HG02588 (cell line): ENCODE data around the gene IDS.
A peak's percentile ranks its signal among the peaks of the same experiment; 100 is the strongest.
"Not testable (repeated sequence)": the region's sequence is repeated elsewhere in the genome, so short reads cannot be mapped to it uniquely, and the experiment has no call there.

Experiments
- ATAC-seq: cut with Tn5 transposase; IDR thresholded peaks from one replicate; pipeline ENCODE4 v1.9.1; 2021; ENCODE audit warnings: mild to moderate bottlenecking, moderate library complexity; ENCODE audit not compliant: unreplicated experiment

The IDS gene

DNA sequence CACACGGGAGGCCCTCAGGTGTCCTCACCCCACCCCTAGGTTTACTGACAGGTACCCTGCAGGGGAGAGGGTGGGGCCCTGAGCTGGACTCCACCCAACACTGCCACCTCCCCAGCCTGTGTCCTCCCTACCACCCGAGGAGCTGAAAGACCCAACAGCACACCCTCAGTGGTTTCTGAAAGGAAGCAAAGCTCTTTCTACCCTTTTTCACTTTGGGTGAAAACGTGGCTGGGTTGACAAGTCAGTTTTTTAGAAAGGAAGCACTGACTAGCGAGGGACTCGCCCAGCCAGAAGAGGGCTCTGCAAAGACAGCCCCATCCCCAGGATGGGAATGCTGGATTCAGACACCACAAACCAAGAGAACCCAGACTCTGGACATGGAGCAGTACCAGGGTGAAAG, 2.2 kb downstream of the IDS start:
- not testable (repeated sequence) for ATAC-seq

DNA sequence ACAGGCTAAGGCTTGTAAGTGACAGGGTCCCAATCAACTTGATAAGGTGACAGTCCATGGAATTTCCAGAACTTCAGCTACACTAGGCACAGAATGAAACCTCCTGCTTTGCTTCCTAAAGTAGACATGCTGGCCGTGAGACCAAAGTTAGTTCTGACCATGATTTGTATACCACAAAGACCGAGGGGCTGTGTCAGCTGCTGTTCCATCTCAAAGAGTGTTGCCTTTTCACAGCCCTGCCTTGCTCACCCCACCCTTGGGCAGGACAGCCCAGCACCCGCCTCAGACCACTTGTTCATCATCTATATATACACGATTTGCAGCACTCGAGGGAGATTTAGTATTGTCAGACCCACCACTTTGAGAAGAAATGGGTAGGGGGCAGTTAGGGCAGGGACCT, 5.3 kb downstream of the IDS start:
- no peak for ATAC-seq

DNA sequence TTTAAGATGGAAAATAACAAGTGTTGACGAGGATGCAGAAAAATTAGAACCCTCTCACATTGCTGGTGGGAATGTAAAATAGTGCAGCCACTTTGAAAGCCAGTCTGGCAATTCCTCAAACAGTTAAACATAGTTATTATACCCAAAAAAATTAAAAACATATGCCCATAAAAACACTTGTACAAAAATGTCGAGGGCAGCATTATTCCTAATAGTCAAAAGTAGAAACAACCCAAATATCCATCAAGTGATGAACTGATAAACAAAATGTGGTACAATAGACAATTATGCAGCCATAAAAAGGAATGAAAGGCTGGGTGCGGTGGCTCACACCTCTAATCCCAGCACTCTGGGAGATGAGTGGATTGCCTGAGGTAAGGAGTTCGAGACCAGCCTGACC, 6.3 kb downstream of the IDS start:
- ATAC-seq, result no peak

DNA sequence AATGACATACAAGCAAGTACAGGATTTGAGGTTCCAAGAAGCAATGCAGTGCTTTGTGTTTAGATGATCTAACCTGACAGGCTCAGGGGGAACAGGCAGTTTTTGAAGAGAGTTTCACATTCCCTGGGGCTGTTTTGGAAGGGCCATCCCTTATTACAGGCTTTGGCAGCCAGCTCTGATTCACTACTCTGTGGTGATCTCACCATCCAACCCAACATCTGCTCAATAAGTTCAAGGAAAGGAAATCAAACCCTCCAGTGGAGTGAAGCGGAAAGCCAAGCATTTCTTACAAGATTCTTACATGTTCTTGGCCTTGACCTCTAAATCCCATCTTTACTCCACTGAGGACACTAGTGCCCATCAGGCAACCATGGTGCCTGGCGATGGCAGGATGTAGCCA, 7.5 kb downstream of the IDS start:
- ATAC-seq, result no peak

DNA sequence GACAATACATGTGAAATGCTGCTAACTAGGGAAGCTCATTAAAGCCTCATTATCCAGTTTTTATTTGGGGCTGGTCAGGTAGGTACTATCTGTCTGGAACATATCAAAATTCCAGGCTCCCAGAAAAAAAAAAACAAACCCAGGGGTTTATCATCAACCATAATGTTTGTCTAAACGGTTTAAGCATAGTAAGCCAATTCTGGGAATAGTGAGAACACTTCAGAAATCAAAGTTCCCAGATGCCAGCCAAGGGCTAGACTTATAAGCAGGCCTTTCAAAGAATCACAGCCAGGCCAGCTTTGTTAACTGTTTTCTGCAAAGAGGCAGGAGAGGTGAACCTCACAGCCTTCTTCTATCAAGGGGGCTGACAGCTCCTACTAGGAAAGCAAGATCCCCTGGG, 8.1 kb downstream of the IDS start:
- no peak for ATAC-seq

DNA sequence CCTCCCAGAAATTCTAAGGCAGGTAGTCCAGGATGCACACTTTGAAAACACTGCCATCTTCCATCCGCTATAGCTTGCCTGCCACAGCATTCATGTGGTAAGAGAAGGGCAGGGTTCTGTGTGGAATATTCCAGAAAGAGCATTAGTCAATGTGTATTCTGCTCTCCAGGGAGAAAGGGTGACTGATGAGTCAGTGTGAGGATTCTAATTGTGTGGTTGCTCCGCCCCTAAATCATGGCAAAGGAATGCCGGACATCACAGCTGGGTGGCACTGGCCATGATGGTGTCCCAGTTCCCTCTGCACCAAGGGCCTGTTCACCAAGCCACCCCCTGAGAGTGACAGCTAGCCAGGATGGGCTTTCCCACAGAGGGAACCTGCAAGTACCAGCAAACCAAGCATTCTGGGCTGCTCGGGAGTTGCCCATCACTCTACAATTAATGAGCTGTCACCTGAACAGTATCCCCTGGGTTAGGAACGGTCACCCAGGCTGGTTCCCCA, 9.5 kb downstream of the IDS start:
- ATAC-seq, result no peak

DNA sequence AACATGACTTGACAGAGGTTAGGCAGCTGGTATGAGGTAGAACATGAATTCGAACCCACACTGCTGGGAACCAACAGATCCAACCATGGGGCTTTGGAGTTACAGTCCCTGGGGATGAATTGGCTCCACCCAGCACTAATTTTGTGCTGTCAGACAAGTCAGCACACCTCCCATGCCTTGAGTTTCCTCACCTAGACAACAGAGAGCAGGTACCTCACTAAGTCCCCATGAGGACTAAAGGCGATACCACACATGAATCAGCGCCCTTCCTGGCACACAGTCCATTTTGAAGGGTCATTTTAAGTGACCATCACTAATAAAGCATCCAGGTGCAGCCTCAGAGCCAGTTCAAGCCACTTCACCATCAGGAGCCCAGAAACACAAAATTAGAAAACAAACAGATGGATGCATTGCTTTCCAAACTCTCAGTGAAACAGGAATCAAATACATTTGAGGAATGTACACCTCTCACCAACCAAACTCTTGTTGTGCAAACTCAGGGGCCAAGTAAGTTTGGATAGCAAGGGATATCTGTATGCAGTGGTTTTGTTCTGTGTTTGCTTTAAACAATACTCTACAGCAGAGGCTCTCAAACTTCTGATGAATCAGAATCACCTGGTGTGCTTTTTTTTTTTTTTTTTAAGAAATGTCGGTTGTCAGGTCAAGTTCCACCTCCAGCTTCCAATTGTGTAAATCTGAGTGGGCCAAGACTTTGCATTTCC, 10.1 kb downstream of the IDS start:
- no peak for ATAC-seq

DNA sequence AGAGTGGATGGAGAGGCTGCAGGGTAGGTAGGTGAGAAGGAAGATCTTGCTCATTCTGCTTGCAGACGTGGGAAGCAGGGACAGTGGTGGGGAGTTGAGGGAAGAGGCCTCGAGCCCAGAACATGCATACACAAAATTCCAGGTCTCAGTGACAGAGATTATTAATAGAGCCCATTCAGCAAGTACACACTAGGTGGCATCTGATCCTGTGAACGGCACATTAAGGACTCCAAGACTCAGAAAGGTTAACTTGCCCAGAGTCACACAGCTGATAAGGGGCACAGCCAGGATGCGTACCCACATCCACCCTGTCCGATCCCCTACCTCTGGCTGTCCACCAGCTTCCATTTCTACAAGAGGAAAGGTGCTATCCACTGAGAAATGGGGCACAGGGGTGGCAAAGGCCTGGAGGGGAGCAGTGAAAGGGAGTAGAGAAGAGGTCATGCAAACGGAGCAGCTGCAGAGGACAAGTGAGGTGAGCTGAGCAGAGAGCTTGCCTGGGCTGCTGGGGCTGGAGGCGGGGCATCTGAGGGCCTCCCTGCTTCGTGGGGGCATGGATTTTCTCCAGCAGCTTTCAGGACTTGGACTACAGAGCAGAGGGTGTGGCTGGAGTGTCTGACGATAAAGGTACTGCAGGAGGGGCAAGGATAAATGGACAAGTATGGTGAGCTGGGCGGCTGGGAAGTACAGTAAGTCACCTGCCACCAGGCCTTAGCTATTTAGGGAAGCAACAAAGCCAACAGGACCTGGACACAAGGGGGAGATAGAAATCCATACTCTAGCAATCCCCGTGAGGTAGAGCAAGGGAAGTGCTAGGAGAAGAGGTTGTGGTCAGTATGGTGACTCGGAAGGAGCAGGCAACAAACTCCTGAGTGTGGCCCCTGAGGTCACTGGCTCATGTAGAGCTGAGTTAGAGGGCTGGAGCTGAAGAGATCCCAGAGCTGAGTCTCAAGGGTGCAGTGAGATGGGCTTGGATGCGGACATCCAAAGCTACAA, 11.2 kb downstream of the IDS start:
- no peak for ATAC-seq

DNA sequence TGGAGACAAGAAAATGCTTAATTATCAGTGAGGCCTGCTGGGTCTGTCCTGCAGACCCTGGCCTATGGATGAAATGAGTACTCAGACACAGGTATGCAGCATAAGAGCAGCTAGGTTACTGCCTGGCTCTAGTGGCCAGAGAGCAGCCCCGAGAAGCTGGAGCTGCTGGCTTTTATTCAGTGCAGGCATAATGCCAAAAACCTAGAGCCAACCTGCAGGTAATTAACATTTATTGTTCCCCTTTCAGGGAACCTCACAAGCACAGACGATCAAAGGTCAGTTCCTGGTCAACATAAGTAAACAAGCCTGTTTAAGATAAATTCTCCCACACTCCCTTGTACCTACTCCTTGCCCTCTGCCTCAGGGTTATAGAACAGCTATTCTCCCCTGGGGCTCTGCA, 13.3 kb downstream of the IDS start:
- ATAC-seq, result no peak

DNA sequence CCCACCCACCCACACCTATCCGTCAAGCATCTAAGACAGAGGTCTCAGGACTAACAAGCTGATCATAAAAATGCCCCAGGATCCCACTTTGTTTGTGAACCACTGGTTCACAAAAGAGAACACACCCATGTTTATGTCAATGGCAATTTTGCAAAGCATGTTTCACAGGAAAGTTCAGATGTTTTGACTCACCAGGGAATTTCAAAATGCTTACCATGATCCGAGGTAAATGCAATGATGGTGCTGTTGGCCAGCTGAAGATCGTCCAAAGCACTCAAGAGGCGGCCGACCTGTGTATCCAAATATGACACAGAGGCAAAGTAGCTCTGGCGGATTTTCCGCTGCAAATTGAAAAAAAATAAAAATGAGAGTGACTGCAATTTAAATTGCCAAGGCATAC, 15.0 kb downstream of the IDS start:
- no peak for ATAC-seq

DNA sequence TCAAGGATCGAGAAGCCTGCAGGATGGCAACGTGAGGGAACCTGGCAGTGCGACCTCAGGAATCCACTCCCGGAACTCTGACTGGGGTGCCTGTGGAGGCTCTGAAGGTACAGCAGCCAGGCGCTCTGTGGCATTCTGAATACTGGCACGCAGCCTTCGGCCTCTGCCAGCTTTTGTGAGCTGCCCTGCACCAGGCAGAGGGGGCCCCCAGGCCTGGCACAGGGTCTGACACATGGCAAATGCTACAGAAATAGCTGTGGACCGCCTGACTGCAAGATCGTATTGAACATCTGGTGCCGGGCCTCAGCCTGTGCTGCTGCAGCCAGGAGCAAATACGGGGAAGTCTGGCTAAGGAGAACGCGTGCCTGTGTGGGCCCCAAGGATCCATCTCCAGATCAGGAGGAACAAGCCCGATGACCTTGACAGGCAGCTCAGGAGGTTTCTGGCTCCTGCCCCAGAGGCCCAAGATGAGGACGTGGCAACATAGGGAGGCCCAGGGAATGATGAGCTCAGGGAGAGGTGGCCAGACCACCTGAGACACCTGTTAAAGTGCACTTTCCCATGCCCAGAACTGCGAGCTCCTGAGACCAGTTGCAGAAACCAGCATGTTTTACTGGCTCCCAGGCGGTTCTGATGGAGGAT, 16.6 kb downstream of the IDS start:
- not testable (repeated sequence) for ATAC-seq

DNA sequence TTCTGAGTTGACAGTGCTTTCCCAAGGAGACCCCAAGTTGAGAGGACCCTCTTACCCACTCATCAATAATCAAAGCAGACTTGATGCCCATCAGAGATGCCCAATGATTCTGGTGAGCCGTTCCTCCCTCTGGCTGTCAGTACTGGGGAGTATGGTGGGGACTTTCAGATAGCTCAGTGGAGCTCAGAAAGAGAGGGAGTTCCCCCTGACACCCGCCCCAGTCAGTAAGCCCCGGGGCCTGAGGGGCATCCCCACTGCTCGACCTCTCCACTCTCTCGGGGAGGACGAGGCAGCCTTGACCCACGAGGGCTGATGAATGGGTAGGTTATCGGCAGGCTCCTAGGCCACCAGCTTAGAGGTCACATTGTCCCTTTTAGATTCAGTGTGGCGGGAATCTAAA, 17.1 kb downstream of the IDS start:
- ATAC-seq, result not testable (repeated sequence)

DNA sequence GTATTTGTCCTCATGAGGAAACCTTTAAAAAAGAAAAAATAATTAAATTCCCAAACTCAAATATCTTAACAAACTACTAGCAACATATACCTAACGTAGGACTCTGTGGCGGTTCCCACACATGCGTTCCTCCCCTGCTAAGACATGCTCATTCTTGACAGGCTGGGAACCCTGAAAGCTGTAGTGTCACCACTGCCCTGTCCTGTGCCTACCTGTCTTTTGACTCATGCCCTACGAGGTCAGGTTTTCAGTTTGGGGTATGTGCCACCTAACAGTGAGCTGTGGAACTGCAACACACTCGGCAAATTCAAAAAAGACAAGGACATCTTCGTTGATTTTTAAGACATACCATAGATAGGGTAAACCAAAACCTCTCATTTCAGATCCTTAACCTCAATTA, 17.8 kb downstream of the IDS start:
- ATAC-seq, result no peak

DNA sequence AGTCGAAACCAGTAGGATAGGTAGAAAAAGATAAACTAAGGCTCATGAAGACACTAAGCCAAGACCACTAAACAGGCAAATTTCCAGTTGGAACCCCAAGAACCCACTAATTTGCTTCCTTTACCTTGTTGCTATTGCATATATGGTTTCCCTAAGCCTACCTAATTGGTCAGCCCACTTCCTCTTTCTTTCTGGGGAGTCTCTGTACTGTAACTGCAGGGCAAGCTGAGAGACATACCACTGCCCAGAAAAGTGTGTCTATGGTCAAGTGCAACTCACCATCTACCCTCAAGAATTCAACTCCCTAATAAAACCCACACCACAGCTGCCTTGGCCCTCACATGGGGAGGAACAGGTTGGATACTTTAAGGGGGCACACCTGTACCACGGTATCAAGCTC, 28.6 kb downstream of the IDS start:
- no peak for ATAC-seq

DNA sequence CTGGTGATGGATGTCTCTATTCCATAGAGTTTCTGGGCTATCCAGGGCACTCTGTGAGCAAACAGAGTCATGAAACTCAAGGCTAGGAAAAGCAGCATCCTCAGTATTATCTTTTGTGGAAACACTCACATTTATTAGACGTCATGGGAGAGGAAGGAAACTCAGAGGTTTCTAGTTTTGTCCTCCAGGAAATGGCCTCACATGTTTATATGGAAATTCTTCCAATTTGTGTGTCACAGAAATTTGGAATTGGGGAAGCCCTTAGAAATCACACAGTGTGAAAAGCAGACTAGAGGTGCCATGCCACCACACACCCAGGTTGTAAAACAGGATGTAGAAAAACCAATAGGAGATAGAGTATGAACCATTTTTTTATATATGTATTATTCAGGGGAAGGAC, 31.1 kb downstream of the IDS start:
- ATAC-seq, result no peak

DNA sequence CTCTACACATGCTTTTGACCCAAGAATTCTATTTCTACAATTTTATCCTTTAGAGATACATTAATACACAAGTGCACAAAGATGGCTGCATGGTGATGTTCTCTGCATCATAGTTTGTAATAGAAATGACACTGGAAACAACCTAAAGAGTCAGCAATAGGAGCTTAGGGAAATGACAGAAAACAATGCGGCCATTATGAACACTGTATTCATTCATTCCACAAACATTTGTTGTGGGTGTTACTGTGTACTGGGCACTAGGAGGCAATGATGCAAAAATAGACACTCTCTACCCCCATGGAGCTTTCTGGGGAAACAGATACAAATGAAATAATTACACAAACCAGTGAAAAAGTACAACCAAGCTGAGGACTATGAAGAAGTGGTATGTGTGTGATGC, 32.0 kb downstream of the IDS start:
- no peak for ATAC-seq

DNA sequence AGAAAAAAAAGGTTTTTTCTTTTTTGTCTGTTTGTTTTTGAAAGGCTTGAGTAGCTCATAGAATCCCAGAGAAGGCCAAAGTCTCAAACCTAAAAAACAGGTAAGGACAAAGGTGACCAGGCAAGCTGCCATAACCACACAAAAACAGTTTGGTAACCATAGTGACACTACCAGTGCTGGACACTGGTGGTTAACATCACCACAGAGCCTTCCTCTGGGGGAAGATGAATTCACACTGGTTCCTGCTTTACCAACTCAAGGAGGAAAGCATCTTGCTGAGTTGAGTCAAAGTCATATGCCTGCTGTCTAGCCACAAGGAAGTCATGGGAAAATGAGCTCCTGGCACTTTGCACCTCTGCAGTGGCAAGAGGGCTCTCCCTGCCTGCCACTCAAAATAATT, 32.5 kb downstream of the IDS start:
- ATAC-seq, result no peak

DNA sequence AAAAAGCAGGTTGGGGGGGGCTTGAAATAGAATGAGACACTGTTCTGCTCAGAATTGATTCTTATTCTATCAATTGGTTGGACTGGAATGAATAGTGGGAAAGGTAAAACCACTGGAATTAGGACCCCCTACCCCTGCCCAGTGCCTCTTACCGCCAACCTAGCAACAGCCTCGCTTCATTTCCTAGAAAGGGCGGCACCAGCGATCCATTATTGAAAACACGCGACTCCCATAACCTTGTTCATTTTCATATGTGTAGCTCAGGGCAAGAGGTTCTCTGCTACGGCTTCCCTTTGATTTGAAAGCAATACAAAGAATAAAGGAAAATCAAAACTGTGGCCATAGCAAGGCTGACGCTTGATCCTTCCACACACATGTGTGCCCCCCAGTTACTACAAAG, 33.7 kb downstream of the IDS start:
- ATAC-seq, result no peak

DNA sequence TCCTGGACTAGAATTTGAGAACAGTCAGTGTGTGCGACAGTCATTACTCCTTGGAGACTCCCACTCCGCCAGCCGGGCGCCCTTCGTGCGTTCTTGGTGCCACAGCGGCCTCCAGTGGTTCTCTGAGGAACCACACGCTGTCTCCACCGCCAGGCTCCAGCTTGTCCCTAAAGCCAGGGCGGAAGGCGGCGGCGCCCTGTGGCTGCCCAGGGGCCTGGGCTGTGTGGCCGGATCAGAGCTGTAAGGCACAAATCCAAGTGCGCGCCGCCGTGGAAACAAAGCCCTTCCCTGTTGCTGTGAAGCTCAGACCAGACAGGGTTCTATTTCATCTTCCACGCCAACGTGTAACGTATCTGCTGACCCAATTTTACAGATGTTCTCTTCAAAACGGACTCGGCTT, 34.2 kb downstream of the IDS start:
- peak; percentile 89 for ATAC-seq

DNA sequence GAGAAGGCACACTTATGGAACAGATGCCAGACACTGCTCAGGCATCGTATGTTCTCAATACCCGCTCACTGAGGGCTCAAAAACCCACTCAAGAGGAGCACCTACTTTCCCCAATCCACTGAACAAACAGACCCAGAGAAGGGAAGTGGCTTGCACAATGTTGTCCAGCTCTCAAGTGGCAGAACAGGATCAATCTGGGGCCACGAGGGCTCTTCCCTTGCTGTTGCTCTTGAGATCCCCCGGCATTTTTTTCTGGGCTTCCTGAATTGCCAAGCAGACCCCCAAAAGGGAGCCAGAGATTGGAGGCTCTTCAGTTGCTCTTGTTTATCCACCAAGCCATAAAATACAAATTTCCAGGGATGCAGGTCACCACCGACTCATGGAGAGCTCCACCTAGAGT, 35.7 kb downstream of the IDS start:
- ATAC-seq, result no peak

DNA sequence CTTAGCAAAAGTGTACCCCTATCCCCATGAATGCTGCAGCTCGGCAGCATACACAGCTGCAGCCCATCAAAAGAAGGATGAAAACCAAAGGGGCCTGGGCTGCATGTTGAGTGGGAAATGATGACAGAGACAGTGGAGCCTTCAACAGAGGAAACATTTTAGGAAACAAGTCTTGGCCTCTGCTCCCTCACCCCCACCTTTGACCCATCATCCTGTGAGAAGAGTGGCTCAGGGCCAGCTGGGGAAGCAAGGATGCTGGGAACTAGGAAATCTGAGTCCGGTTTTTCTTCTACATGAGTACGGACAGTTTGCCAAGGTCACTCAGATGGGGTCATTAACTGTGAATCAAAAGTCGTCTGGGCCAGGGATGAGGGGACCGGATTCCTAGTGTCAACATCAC, 37.2 kb downstream of the IDS start:
- no peak for ATAC-seq

DNA sequence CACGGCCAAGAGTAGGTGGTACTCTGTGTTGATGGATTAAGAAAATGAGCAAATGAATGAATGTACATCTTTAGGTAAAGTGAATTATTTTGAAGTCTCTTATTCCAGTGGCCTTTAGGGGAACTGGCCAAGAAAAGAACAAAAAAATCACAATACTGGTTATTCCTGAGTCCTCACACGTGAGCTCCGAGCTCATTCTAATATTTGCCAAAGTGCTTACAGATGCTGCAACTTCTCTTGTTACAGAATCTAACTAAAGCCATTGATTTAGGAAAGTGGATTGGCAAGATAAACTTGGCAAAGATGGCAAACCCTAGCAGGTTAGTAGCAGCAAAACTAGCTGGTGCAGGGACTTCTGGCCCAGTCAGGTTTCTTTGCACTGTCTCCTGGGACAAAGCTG, 37.6 kb downstream of the IDS start:
- no peak for ATAC-seq
